Lower lobe of right lung (tissue), 2 donors: ENCODE measurements around the gene DHX38. TPM values are rescaled to one million over a fixed set of nuclear protein-coding genes. Genes with fewer than 3 reads are reported as not detected.

Experiments
- ATAC-seq, 2 donors: fragments of 200-7000 bp; cut with Tn5 transposase; one replicate each; pipeline ENCODE4 v1.9.1; 2020 to 2022; ENCODE audit warnings: mild to moderate bottlenecking in 2 of 2, moderate library complexity in 2 of 2
- DNase-seq: peaks from one replicate; pipeline ENCODE4 v3.0.0-alpha.2; 2020
- H3K27ac ChIP-seq: fragments of 200-600 bp; one replicate; pipeline ENCODE4 v1.8.0; 2022
- H3K27me3 ChIP-seq: fragments of 200-600 bp; one replicate; pipeline ENCODE4 v1.8.0; 2022; ENCODE audit warnings: low read depth
- H3K36me3 ChIP-seq: fragments of 200-600 bp; one replicate; pipeline ENCODE4 v1.8.0; 2022; ENCODE audit warnings: mild to moderate bottlenecking
- H3K4me1 ChIP-seq: fragments of 200-600 bp; one replicate; pipeline ENCODE4 v1.8.0; 2022
- H3K4me3 ChIP-seq: fragments of 200-600 bp; one replicate; pipeline ENCODE4 v1.8.0; 2022; ENCODE audit warnings: mild to moderate bottlenecking
- H3K9me3 ChIP-seq: fragments of 200-600 bp; one replicate; pipeline ENCODE4 v1.8.0; 2022
- CTCF ChIP-seq: fragments of 200-600 bp; IDR thresholded peaks from one replicate; pipeline ENCODE4 v1.8.0; 2022; ENCODE audit warnings: antibody characterized with exemption, mild to moderate bottlenecking
- intact Hi-C: fragments of 100-400 bp; cut with DNase I; formaldehyde crosslinking; loops from one replicate; pipeline ENCODE4 v1.11.0; 2022
- total RNA-seq: library from RNA; stranded (reverse); fragmentation: NEBNext Ultra II Directional; extraction: Animal tissue kit (Norgen Biotek cat#: 25700); gene quantifications from one replicate; pipeline ENCODE4 v1.2.1, GENCODE V29; 2021
- donor health status: DM: no; HTN: yes; CAD: no; lungs with severe emphysema.

The DHX38 gene
- total RNA-seq, 1 donor from 2014 or later: 52.5 TPM

DNA sequence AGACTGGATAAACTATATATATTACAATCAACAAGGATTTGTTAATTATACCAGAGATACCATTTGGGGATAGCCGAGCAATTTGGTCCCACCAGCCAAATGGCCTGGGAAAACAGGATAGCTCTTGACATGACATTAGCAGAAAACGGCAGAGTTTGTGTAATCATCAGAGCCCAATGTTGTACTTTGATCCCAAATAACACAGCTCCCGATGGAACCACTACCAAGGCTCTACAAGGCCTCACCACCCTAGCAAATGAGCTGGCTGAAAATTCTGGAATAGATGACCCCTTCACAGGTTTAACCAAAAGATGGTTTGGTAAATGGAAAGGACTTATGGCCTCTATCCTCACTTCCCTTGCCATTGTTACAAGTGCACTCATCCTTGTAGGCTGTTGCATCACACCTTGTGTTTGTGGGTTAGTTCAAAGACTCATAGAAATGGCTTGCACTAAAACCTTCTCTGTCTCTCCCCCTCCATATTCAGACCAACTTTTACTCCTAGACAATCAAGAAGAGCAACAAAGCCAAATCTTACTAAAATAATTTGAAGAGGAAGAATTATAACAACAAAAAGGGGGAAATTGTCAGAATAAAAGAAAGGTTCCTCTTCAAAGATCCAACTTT is 9.8 kb upstream of the DHX38 start:
- TF ChIP-seq CTCF: no peak
- DNase-seq (no peak), ATAC-seq (no peak)
- intact Hi-C loops: no loop called here
- H3K27me3 ChIP-seq: no peaks in the 10 kb centered on the region
- H3K36me3 ChIP-seq: peaks cover 45% of the 10 kb centered on the region
- no peak overlapping the region for H3K4me3 ChIP-seq
- H3K9me3 ChIP-seq: no peaks in the 10 kb centered on the region
- no peak overlapping the region for H3K27ac ChIP-seq
- H3K4me1 ChIP-seq: no peaks in the 10 kb centered on the region

GRCh38 chr16:72084445-72084844 is 9.2 kb upstream of the DHX38 start:
- DNase-seq (no peak), ATAC-seq (no peak)
- H3K4me1 ChIP-seq: no peaks in the 10 kb centered on the region
- no peaks in the 10 kb centered on the region for H3K27me3 ChIP-seq
- intact Hi-C loops: no loop called here
- H3K9me3 ChIP-seq: no peaks in the 10 kb centered on the region
- H3K4me3 ChIP-seq: no peak overlapping the region
- TF ChIP-seq CTCF: no peak
- peaks cover 50% of the 10 kb centered on the region for H3K36me3 ChIP-seq
- no peak overlapping the region for H3K27ac ChIP-seq

GRCh38 chr16:72085002-72085401 is 8.6 kb upstream of the DHX38 start:
- H3K4me3 ChIP-seq: no peak overlapping the region
- H3K27ac ChIP-seq: no peak overlapping the region
- peaks cover 56% of the 10 kb centered on the region for H3K36me3 ChIP-seq
- no peaks in the 10 kb centered on the region for H3K9me3 ChIP-seq
- DNase-seq (no peak), ATAC-seq (no peak)
- no peaks in the 10 kb centered on the region for H3K4me1 ChIP-seq
- intact Hi-C loops: no loop called here
- no peaks in the 10 kb centered on the region for H3K27me3 ChIP-seq
- no peak for TF ChIP-seq CTCF

GRCh38 chr16:72091217-72091616 is 2.4 kb upstream of the DHX38 start:
- Histone ChIP-seq H3K4me1 (peaks cover 41% of the 10 kb centered on the region), H3K36me3 (peaks cover 45% of the 10 kb centered on the region), H3K27ac (no peak overlapping the region), H3K4me3 (no peak overlapping the region), H3K27me3 (no peaks in the 10 kb centered on the region), H3K9me3 (no peaks in the 10 kb centered on the region)
- ATAC-seq (no peak), DNase-seq (no peak)
- no peak for TF ChIP-seq CTCF
- intact Hi-C loops: no loop called here

- H3K27me3 ChIP-seq: no peaks in the 10 kb centered on the region
- no peaks in the 10 kb centered on the region for H3K9me3 ChIP-seq
- peaks cover 47% of the 10 kb centered on the region for H3K36me3 ChIP-seq
- no peak for TF ChIP-seq CTCF
- peak; percentile 50 to 59 for ATAC-seq
- peak overlapping the region; percentile 98 for H3K4me3 ChIP-seq
- H3K27ac ChIP-seq: peak overlapping the region; percentile 94
- peaks cover 41% of the 10 kb centered on the region for H3K4me1 ChIP-seq
- intact Hi-C loops: no loop called here
- DNase-seq: no peak
Observed at GRCh38 chr16:72092832-72093447, 707 bp upstream of the DHX38 start.
